ENCODE measurements around the gene ISL2. TPM values are rescaled to one million over a fixed set of nuclear protein-coding genes. Genes with fewer than 3 reads are reported as not detected.

ISL2 gene
- polyA plus RNA-seq, 3 donors, result 0.40 to 2.3 (median 0.52) TPM

- Histone ChIP-seq H3K79me2 (ENCODE audit: insufficient read depth, low read length) (no peaks in the 10 kb centered on the region), H3K4me3 (replicated peaks in 1 of 3; ENCODE audit: low read depth in 2 of 3, low read length in 3 of 3) (no peak overlapping the region), H2AFZ (ENCODE audit: insufficient read depth, low read depth, low read length, poor library complexity, severe bottlenecking) (no peak overlapping the region), H3K9ac (ENCODE audit: insufficient read depth, low read length, poor library complexity, severe bottlenecking) (no peak overlapping the region), H3K4me2 (replicated peaks; ENCODE audit: extremely low read depth, low read length, poor library complexity, severe bottlenecking) (no peak overlapping the region), H3K27me3 (ENCODE audit: control insufficient read depth in 2 of 2, insufficient read depth in 2 of 2, low read length in 2 of 2) (no peaks in the 10 kb centered on the region), H3K36me3 (replicated peaks in 1 of 2; ENCODE audit: control insufficient read depth in 1 of 2, insufficient read depth in 2 of 2, low read length in 2 of 2) (peaks cover 0 to 2% of the 10 kb centered on the region in 2 donors), H3K27ac (ENCODE audit: low read depth in 1 of 2, low read length in 2 of 2) (no peak overlapping the region), H4K20me1 (ENCODE audit: insufficient read depth, low read length) (no peaks in the 10 kb centered on the region), H3K4me1 (ENCODE audit: control insufficient read depth in 1 of 2, insufficient read depth in 2 of 2, low read length in 2 of 2) (no peaks in the 10 kb centered on the region), H3K9me3 (replicated peaks in 1 of 2; ENCODE audit: control insufficient read depth in 1 of 2, insufficient read depth in 1 of 2, low read length in 2 of 2) (no peaks in the 10 kb centered on the region)
- TF ChIP-seq, protein P1, sequence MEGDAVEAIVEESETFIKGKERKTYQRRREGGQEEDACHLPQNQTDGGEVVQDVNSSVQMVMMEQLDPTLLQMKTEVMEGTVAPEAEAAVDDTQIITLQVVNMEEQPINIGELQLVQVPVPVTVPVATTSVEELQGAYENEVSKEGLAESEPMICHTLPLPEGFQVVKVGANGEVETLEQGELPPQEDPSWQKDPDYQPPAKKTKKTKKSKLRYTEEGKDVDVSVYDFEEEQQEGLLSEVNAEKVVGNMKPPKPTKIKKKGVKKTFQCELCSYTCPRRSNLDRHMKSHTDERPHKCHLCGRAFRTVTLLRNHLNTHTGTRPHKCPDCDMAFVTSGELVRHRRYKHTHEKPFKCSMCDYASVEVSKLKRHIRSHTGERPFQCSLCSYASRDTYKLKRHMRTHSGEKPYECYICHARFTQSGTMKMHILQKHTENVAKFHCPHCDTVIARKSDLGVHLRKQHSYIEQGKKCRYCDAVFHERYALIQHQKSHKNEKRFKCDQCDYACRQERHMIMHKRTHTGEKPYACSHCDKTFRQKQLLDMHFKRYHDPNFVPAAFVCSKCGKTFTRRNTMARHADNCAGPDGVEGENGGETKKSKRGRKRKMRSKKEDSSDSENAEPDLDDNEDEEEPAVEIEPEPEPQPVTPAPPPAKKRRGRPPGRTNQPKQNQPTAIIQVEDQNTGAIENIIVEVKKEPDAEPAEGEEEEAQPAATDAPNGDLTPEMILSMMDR (IDR thresholded peaks at IDR 0.05), result no peak
- intact Hi-C loops (cut with micrococcal nuclease), result no loop called here
- Mint-ChIP-seq H3K27me3 (ENCODE audit: low read depth in 3 of 3) (peaks cover 0 to 1% (median 0%) of the 10 kb centered on the region in 3 donors), H3K4me3 (no peak overlapping the region), H3K9me3 (no peaks in the 10 kb centered on the region), H3K4me1 (no peaks in the 10 kb centered on the region), H3K27ac (no peak overlapping the region), H3K36me3 (peaks cover 6 to 25% of the 10 kb centered on the region in 2 donors)
- DNase-seq, result no peak
- WGBS (ENCODE audit: insufficient coverage), result 100% methylated on average over 2 of the region's 4 CpGs
Observed at GRCh38 chr15:76381366-76381765, 44.8 kb downstream of the ISL2 start.

- Mint-ChIP-seq H3K27me3 (ENCODE audit: low read depth in 3 of 3) (peaks cover 0 to 1% (median 0%) of the 10 kb centered on the region in 3 donors), H3K36me3 (peaks cover 6 to 25% of the 10 kb centered on the region in 2 donors), H3K4me1 (no peaks in the 10 kb centered on the region), H3K4me3 (no peak overlapping the region), H3K27ac (no peak overlapping the region), H3K9me3 (peaks cover 0 to 2% (median 0%) of the 10 kb centered on the region in 7 donors)
- TF ChIP-seq, protein P1 (IDR thresholded peaks at IDR 0.05), result no peak
- Histone ChIP-seq H3K9me3 (replicated peaks in 1 of 2; ENCODE audit: control insufficient read depth in 1 of 2, insufficient read depth in 1 of 2, low read length in 2 of 2) (no peaks in the 10 kb centered on the region), H3K4me1 (ENCODE audit: control insufficient read depth in 1 of 2, insufficient read depth in 2 of 2, low read length in 2 of 2) (no peaks in the 10 kb centered on the region), H3K9ac (ENCODE audit: insufficient read depth, low read length, poor library complexity, severe bottlenecking) (no peak overlapping the region), H3K27ac (ENCODE audit: low read depth in 1 of 2, low read length in 2 of 2) (no peak overlapping the region), H3K36me3 (replicated peaks in 1 of 2; ENCODE audit: control insufficient read depth in 1 of 2, insufficient read depth in 2 of 2, low read length in 2 of 2) (peaks cover 0 to 2% of the 10 kb centered on the region in 2 donors), H2AFZ (ENCODE audit: insufficient read depth, low read depth, low read length, poor library complexity, severe bottlenecking) (no peak overlapping the region), H3K27me3 (ENCODE audit: control insufficient read depth in 2 of 2, insufficient read depth in 2 of 2, low read length in 2 of 2) (no peaks in the 10 kb centered on the region), H3K4me2 (replicated peaks; ENCODE audit: extremely low read depth, low read length, poor library complexity, severe bottlenecking) (no peak overlapping the region), H3K4me3 (replicated peaks in 1 of 3; ENCODE audit: low read depth in 2 of 3, low read length in 3 of 3) (no peak overlapping the region), H3K79me2 (ENCODE audit: insufficient read depth, low read length) (no peaks in the 10 kb centered on the region), H4K20me1 (ENCODE audit: insufficient read depth, low read length) (no peaks in the 10 kb centered on the region)
- WGBS (ENCODE audit: insufficient coverage), result no CpG with 5 or more reads among the region's 2 CpGs
- intact Hi-C loops (cut with micrococcal nuclease), result no loop called here
- DNase-seq, result no peak
Observed at GRCh38 chr15:76382987-76383728, 46.6 kb downstream of the ISL2 start.
